Measurements from ENCODE around the gene ARHGAP15. TPM values are rescaled to one million over a fixed set of nuclear protein-coding genes. Genes with fewer than 3 reads are reported as not detected.

Gene ARHGAP15
- total RNA-seq, 1 experiment from 2014 or later, result not detected

DNA sequence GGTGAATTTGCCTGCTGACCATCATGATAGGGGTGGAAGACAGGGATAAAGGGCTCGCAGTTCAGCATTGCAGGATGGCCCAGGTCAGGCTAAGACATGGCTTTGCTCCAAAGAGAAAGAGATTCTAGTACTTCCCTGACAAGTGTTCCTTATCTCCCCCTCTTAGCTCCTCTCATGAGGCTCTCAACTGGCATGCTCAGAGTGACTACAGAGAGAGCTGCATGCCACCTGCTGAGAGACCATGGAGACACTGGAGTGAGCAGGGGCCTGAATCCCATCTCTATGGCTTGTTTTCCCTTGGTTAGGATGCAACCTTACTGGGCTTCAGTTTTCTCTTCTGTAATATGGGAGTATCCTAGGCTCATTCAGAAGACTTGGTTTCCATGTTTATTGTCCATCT is 94.3 kb downstream of the ARHGAP15 start:
- DNase-seq (ENCODE audit: low read depth), result no peak

DNA sequence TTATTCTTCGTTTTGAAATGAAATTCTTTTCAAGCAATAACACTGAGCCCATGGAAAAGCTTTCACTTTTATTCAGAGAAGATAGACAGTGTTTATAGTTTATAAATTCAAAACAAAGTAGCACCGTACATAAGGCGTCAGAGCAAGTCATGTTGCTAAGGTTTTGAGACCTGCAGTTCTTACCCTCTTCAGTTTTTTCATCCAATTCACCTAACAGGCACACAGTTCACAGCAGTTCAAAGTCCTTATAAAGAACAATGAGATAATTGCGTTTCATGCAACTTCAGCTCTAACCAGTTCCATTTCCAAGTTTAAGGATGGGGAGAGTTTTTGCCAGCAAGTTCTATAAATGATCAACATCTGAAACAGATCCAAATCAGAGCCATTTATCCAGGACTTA is 96.7 kb downstream of the ARHGAP15 start:
- no peak for DNase-seq (ENCODE audit: low read depth)

DNA sequence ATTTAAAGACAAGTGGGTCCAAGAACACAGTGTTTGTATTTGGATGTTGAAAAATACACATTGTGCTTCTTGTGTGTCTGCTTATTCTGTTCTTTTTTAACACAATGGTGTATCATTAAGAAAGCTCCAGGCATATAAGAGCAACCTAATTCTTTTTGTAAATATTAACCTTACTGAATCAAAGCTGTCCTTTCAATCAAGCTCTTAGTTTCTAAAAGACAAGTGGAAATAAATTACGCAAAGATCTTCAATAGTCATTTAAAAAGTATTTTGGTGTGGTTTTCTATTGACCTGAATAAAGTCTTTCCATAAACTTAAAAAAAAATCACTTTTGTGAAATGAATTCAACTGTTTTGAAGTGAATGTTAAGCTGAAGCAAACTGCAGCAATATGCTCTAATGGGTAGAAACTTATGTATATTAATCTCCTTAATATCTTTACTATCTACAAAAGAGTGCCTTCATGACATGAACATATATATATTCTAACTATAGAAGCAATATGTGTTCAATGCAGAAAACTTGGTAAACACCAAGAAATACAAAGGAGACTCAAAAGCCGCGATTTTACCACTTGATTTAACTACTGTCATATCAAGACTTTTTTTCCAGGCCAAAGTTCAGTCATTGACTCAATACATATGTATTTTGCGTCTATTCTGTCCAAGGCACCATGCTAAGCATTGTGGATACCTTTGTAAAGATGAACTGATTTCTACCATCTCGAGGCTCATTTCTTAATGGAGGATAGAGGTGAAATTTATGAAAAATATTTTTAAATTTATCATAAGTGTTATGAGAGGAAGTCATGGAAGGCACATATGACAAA is 97.7 kb downstream of the ARHGAP15 start:
- DNase-seq (ENCODE audit: low read depth), result no peak

DNA sequence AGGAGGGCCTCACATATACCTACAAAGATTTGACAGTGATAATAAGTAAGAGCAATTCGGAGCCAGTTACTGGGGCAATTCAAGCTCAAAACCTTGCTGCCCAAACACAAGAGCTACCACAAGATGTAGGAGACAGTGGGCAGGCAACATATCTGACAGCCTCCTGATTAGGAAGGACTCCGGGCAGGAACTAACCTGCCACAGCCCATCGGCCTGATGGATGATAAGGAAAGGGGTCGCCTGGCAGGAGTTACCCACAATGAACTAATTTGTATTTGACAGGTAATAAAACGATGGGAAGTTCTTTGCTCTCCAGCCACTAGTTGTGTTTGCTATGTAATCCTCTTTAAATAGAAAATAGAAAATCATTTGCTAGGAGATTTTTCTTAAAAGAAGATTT is 100.2 kb downstream of the ARHGAP15 start:
- no peak for DNase-seq (ENCODE audit: low read depth)

DNA sequence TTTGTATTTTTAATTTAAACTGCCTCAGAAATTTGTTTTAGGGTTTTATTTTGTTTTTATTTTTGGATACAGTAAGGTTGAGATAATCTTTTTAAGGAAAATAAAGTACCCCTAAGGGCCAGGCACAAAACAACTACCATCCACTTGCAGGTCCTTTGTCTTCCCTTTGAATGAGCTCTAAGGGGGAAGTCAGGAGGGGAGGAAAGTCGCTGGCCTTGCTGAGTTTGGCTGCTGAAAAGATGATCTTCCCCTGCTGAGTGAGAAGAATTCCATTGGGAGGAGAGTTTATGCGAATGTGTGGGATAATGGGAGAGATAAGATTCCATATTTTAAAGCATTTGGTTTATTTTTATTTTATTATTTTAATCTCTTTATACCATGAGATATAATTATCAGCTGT is 100.7 kb downstream of the ARHGAP15 start:
- no peak for DNase-seq (ENCODE audit: low read depth)

DNA sequence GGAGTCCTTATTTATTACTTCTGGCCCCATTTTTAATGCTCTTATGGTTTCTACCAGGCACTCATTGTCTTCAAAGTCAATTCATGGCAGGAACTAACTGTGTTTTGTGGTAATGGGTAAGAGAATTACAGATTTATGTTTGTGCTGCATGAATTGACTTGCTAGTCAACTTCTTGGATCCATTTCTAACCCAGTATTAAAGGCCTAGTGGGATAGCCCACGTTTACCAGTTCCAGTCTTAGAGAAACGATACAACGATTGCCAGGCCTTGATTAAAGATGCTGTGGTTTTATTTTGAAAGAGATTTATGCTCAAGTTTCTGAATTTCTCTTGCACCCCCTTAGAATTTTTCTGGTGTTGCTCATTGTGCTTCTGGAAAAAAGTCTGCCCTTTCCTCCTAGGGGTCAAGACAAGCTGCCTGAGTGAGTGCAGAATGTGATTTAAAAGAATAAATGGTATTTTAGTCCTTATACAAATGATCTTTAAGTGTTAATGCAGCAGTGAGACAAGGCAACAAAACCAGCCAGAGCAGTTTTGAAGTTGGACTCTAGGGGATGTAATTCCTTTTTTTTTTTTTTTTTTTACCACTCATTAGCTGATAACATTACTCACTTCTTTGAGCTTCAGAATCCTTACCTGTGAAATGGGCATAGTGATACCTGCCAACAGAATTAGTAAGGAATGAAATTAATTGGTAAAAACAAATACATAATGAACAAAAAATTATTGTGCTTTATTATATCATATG is 101.5 kb downstream of the ARHGAP15 start:
- DNase-seq (ENCODE audit: low read depth), result no peak

DNA sequence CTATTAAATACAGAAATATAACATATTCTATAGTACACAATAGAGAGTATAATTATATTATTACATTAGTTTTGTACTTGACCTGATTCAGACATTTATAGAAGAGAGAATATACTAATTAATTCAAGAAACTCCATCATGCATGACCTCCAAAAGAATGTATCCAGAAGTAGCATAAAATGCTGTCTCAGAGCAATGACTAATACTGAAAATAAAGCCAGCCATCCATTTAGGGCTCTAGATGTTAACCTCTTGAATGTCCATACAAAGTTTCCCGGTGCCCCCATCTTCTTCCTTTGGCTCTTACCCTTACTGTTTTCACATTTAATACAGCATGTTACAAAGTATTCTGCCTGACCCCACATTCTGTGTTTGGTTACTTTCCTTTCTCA is 102.0 kb downstream of the ARHGAP15 start:
- DNase-seq (ENCODE audit: low read depth), result no peak

DNA sequence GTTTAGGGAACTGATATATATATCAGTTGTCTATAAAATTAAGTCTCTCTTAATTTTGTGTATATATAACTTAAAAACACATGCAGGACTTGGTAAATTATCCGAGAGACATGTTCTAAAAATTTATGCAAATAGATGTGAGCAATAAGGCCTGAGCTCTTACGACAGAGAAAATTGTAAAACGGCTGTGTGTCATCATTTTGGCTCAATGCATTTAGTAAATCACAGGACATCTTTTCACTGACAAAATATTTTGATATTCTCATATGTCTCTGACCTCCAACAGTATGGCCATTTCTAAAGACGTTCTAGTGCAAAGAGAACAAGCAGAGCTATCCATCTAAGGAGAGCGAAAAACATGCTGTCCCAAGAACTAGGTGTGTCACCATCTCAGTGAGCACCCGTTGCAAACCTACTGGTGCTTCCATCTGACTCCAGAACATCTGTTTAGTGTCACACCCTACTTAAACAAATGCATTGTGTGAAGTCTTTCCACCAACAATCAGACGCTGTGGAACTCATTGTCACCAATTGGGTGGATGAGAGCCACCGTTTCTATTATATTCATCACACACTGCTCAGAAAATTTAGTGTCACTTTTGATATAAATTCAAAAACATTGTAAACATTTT is 108.0 kb downstream of the ARHGAP15 start:
- DNase-seq (ENCODE audit: low read depth), result no peak

DNA sequence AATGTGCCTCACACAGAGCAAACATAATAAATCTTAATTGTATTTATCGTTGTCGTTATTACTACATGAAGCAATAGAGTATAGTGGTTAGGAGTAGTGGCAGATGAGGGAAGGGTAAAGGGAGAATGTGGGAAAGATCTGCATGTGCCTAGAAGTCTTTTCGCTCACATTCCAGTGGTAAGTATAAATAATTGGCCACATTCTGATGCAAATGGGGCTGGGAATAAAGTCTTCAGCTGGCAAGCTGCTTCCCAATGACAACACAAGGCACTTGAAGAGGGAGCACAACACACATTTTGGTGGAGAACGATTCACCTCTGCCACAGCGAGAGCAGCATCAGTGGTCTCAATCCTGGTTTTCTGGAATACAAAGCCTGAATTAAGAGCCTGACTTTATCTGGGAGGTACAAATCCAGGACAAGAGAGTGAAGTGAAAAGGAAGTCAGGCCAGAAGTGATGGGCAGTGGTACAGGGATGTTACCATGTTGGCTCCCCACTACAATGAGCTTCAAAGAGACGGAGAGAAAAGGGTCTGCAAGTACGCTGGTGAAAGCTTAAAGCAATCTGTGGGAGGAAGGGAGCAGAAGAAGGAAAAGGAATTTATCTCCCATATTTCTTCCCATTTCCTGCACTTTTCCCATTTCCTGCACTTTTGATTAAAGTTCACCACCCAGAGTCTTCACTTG is 112.3 kb downstream of the ARHGAP15 start:
- DNase-seq (ENCODE audit: low read depth), result no peak

DNA sequence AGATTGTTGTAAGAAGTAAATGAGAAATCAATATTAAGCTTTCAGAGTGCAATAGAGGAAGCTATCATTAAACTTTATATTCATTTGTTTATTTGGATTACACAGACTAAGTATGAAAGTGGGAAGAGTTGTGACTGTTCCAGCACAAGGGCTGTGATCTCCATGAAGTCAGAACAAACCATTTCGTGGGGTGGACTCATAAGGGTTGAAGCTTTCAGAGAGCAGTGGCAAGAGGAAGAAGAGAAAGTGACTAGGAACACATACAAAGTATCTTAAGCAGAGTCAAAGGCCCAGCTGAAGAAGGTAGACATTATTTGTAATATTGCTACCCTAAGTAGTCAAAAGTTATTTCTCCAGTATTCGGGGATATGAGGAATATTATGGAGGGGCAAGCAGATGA is 117.0 kb downstream of the ARHGAP15 start:
- no peak for DNase-seq (ENCODE audit: low read depth)

DNA sequence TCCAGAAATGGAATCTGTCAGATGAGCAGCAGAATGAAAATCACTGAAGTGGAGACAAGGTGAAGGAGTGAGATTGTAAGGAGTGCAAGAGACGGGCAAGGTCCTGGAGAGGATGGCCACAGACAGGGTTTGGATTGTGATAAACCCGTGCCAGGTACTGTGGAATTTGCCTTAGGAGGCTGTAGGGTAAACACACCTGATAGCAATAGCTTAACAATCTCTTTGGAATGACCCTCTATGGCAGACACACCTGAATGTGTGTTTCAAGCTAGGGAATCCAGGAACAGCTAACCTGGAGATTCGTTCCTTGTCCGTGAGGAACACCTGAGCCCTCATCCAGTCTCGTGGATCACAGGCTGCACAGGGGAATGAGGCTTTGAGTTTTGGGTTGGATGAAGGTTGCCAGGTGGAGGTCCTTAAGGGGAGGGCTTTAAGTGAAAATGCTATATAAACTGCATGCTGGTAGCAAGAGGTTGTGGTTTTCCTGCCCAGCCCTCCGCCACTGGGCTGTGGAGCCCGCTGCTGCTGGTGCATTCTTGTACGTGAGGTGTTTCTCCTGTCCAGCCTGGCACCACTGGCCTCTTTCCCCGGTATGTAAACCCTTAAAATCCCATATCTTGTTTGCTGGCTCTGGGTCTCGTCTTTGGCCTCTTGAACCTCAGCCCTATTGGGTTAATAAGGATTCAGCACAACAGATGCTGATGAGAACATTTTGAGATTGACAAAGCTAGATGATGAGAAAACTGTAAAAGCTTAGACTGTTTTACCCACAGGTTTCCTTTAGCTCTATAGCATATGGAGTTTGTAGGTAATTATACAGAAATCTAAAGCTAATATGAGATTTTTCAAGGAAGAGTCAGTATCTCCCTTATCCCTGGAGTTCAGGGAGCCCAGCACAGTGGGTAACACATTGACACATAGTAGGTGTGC is 117.9 kb downstream of the ARHGAP15 start:
- no peak for DNase-seq (ENCODE audit: low read depth)

DNA sequence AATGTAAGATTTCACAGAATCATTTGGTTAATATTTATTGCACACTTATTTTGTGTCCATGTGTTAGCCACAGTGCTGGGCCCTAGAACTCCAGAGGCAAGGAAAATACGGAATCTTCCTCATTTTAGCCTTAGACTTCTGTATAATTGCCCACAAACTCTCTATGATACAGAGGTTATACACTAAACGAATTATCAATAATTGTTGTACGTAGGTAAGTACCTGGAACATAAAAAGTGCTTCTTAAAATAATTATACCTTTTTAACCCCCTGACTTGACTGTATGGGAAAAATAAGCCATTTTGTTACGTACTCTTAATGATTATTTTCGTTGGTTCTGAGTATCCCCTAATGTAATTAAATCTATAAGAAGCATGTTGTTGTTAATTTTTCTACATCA is 119.4 kb downstream of the ARHGAP15 start:
- no peak for DNase-seq (ENCODE audit: low read depth)

DNA sequence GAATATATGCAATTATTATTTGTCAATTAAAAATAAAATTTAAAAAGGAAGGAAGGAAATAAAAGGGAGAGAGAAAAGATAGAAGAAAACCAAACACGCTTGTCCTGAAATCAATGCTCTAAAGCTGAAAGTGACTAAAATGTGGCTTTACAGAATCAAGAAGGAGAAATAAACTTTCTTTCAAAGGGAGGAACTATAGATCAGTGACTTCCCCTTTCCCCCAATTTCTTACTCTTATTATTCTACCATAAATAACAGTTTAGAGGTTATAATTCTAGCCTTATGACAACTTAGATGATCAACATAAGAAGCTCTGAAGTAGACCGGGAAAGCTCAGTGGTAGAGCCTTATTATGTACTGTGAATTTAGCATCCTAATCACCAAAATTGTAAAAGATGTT is 122.5 kb downstream of the ARHGAP15 start:
- DNase-seq (ENCODE audit: low read depth), result no peak

DNA sequence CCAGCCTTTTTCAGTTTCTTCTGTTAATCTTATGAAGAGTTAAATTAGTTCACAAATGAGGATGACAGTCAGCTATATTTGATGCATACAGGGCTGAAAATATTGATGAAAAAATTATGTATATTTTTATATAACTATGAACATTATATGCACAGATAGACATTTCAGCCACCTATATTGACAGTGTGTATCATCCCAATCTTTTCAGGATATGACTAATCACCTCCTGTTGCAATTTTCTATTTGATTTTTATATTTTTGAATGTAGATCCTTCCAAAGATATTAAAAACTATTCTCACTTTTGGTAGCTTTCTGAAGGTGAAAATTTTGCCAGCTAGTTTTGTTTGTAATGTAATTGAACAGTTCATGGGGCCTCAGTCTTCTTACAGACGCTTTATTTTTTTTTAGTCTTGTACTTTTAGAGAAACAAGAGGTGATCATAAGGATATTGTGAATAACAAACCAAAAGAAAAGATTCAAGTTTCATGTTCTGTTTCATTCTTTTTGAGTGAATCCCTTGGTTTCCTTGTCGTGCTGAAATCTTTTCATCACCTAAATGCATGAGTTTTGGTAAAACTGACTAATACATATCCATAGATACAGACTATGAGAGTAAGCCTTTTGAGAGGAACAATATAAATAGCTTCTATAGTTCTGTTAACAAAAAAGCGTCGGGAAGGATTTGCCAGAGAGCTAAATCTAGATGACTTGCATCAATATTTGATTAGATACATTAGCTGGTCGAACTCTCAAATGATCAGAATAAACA is 123.1 kb downstream of the ARHGAP15 start:
- DNase-seq (ENCODE audit: low read depth), result no peak

DNA sequence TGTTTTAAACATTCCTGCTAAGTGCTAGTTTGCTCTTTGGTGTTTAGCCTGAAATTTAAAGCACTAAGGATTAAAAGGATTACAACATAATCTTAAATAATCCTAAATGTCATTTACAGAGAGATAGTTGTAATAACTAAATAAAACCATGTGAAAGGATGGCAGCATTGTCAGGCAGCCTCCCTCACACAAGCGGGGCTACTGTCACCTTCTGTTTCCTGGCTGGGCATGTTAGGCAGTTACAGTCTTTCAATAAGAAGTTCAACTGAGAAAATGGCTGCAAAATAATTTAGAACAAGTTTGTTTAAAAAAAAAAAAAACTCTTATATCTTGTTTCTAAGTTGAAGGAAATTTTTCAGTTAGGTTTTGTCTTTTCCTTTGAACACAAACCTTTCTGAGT is 124.9 kb downstream of the ARHGAP15 start:
- DNase-seq (ENCODE audit: low read depth), result no peak

DNA sequence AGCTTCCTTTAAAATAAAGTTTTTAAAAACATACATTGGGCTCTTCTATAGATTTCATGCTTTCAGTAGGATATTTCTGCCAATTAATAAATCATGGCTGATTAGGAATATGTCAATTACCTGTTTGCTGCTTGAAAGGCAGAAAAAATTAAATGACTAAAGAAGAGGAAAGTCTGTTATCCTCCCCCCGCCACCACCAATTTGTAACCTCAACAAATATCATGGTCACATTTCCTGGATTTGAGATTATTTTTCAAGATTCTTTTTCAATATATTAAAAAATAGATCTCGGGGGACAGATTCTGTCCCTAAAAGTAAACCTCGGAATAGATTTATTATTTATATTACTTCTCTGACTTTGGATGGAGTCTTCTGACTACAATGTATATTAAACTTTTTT is 125.9 kb downstream of the ARHGAP15 start:
- no peak for DNase-seq (ENCODE audit: low read depth)

DNA sequence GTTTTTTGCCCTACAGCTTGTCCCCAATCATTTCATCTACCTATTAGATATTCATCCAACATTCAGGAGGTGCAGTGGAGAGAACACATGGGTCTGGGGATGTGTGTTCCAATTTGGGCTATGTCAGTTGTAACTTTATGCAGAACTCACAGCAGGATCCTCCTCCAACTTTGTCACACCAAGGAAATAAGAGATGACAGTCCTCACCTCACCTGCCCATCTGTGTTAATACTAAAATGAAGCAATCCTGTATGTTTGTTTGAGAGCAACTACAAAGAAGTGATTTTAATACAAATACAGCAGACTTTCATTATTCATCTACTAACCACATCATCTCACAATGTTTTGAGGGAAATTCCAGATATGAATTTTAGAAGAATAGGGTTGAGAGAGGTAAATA is 126.7 kb downstream of the ARHGAP15 start:
- DNase-seq (ENCODE audit: low read depth), result no peak

DNA sequence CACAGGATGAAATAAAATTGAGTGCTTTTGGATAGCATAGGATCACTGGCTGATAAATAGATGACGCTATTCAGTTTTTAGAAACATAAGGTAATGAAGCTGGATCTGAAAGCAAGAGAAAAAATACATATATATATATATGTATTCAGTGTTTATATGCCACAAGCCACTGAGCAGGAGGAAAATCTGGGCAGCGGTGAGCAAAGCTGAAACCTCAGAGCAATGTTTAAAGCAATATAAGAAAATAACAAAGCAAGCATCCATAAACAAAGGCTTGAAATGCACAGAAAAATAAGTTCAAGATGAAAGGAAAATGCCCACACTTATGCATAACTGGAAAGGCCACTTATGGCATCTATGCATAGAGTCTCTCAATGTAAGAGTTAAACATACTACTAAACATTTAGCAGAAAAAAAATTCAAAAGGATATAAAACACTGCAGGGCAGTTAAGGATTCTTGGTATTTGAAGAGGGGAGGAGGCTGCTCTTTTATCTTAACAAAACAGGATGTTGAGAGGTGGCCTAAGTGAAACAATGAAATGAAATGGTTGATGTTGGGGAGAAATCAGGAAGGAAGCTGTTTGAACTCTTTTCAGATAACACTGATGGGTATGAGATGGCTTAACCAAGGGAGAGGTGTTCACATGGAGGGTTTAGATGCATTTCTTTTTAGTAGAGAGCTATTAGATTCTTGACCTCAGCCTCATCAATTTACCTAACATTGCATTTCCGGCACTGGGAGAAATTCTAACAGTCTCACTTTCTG is 129.1 kb downstream of the ARHGAP15 start:
- no peak for DNase-seq (ENCODE audit: low read depth)

DNA sequence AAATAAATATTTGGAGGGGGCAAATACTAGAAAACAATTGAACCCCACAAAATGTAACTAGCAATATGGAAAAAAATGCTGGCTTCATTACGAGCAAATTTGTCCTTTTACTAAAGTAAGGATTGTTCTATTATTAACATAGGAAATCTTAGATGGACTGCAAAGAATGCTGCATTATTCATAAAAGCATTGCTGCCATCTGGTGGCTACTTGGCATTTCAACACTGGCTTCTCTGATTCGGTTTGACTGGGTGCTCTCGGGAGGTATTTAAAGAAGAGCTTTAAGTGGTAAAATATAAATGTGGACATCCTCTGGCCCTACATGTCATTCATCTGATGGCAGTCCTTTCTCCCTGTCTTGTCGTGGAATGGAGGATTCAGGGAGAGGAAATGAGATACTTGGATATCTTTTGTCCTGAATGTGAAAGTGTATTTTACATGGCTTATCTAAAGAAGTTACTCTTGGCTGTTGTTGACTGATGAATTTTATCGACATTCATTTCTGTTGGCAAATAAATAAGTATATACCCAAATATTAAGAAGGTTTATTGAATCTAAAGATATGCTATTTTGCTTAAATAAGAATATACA is 130.2 kb downstream of the ARHGAP15 start:
- DNase-seq (ENCODE audit: low read depth), result peak; percentile 63
